ENCODE data around the gene VWA3A.
"Not testable (repeated sequence)": the region's sequence is repeated elsewhere in the genome, so short reads cannot be mapped to it uniquely, and the experiment has no call there.

Gene VWA3A

DNA sequence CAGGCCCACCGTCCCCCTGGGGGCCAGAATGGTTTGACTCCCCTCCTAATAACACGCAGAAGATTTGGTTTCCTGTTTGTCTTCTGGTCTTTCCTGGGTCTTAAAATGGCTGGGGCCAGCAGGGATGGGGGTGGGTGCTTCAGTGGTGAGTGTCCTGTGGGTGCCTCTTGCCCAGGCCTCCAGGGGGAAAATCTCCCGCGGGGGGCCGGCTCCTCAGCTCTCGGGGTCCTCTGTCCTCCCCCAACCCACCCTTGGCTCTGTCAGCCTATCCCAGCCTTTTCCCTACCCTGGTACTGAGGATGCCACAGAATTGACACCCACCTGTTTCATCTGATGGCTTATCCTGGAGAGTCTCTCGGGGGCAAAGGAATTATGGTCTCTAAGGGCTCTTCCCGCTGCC, 46.1 kb downstream of the VWA3A start:
- H3K9ac ChIP-seq (ENCODE audit: low read length), result no peak overlapping the region
- no peaks in the 10 kb centered on the region for H3K9me3 ChIP-seq (ENCODE audit: control insufficient read depth, insufficient read depth, low read depth, low read length)
- H3K4me3 ChIP-seq (ENCODE audit: low read depth, low read length), result no peak overlapping the region
- H3K27me3 ChIP-seq (ENCODE audit: control insufficient read depth, insufficient read depth, low read length), result peaks cover 3% of the 10 kb centered on the region; the same call in 1 of the 2 replicates
- H3K36me3 ChIP-seq (ENCODE audit: control insufficient read depth, insufficient read depth, low read length), result no peaks in the 10 kb centered on the region
- 0 out of 2 replicates have a peak, but pooled peaks cover 3% of the 10 kb centered on the region for H3K4me1 ChIP-seq (ENCODE audit: control insufficient read depth, insufficient read depth, low read length)
- no peak overlapping the region for H3K27ac ChIP-seq (ENCODE audit: low read depth, low read length)

DNA sequence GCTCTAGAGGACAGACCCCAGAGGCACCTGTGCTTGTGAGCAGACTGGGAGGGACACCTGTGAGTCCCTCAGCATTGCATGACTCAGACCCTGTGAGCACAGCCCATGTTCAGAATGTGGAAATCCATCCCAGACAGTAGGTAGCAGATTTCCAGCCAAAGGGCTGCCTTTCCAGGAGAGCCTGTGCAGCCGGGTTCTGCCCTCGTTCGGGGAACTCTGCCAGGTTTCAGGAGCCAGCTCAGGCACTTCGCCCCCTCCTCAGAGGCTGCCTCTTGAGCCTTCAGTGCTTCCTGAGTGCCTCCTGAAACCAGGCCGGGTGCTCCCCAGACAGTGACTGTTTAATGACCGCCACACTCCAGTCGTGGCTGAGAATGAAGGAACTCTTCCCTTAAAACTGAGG, 46.7 kb downstream of the VWA3A start:
- Histone ChIP-seq H3K4me1 (ENCODE audit: control insufficient read depth, insufficient read depth, low read length) (0 out of 2 replicates have a peak, but pooled peaks cover 3% of the 10 kb centered on the region), H3K4me3 (ENCODE audit: low read depth, low read length) (no peak overlapping the region), H3K36me3 (ENCODE audit: control insufficient read depth, insufficient read depth, low read length) (no peaks in the 10 kb centered on the region), H3K9me3 (ENCODE audit: control insufficient read depth, insufficient read depth, low read depth, low read length) (no peaks in the 10 kb centered on the region), H3K9ac (ENCODE audit: low read length) (no peak overlapping the region), H3K27me3 (ENCODE audit: control insufficient read depth, insufficient read depth, low read length) (peaks cover 3% of the 10 kb centered on the region; the same call in 1 of the 2 replicates), H3K27ac (ENCODE audit: low read depth, low read length) (no peak overlapping the region)

DNA sequence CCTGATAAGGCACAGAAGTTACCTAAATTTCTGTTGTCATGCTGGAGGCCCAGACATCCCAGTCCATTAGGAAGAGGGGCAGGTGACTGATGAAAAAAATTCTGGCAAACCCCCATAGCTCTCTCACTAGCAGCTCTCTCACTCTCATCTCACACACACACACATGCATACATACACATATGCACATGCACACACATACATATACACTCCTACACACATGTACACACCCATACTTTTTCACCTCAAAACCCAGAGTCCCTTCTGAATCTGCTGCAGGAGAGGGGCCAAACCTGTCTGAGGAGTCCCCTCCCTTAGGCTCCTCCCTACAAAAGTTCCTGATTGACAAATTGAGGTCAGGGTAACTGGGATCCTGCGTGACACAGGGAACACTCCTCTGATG, 47.4 kb downstream of the VWA3A start:
- Histone ChIP-seq H3K9me3 (ENCODE audit: control insufficient read depth, insufficient read depth, low read depth, low read length) (no peaks in the 10 kb centered on the region), H3K27me3 (ENCODE audit: control insufficient read depth, insufficient read depth, low read length) (peaks cover 3% of the 10 kb centered on the region; the same call in 1 of the 2 replicates), H3K4me1 (ENCODE audit: control insufficient read depth, insufficient read depth, low read length) (0 out of 2 replicates have a peak, but pooled peaks cover 3% of the 10 kb centered on the region)

DNA sequence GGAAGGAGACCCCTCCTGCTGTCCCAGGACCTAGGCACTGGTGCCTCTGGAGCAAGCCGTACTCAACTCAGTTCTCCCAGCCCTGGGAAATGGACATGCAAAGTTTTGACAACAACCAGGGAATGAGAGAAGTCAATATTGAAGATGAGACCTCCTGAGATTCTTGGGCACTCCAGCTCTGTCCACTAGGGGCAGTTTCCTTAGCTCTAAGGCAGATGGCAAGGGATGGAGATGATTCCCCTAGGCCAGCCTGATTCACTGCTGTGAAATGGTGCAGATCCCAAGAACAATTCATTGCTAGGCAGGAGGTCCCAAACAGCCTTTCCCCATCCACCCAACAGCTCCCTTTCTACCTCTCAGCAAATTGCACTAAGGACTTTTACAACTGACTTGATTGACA, 49.4 kb downstream of the VWA3A start:
- H3K9me3 ChIP-seq (ENCODE audit: control insufficient read depth, insufficient read depth, low read depth, low read length), result no peaks in the 10 kb centered on the region
- no peak overlapping the region for H3K9ac ChIP-seq (ENCODE audit: low read length)
- no peaks in the 10 kb centered on the region for H3K27me3 ChIP-seq (ENCODE audit: control insufficient read depth, insufficient read depth, low read length)
- no peak overlapping the region for H3K4me3 ChIP-seq (ENCODE audit: low read depth, low read length)
- no peaks in the 10 kb centered on the region for H3K36me3 ChIP-seq (ENCODE audit: control insufficient read depth, insufficient read depth, low read length)
- H3K4me1 ChIP-seq (ENCODE audit: control insufficient read depth, insufficient read depth, low read length), result 0 out of 2 replicates have a peak, but pooled peaks cover 3% of the 10 kb centered on the region
- no peak overlapping the region for H3K27ac ChIP-seq (ENCODE audit: low read depth, low read length)

More for the DNA sequence above, 47.4 kb downstream of the VWA3A start:
- no peak overlapping the region for H3K27ac ChIP-seq (ENCODE audit: low read depth, low read length)
- no peak overlapping the region for H3K4me3 ChIP-seq (ENCODE audit: low read depth, low read length)
- no peaks in the 10 kb centered on the region for H3K36me3 ChIP-seq (ENCODE audit: control insufficient read depth, insufficient read depth, low read length)
- H3K9ac ChIP-seq (ENCODE audit: low read length), result no peak overlapping the region

DNA sequence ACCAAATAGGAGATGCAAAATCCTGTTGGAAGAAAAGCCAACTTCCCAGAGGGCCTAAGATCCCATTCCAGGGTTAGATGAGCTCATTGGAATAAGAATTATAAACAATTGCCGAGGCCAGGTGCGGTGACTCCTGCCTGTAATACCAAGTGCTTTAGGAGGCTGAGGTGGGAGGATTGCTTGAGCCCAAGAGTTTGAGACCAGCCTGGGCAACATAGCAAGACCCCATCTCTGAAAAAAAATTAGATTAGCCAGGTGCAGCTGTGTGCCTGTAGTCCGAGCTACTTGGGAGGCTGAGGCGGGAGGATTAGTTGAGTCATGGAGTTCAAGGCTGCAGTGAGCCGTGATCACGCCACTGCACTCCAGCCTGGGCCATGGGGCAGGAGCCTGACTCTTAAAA, 52.2 kb downstream of the VWA3A start:
- H3K4me3 ChIP-seq (ENCODE audit: low read depth, low read length), result no peak overlapping the region

DNA sequence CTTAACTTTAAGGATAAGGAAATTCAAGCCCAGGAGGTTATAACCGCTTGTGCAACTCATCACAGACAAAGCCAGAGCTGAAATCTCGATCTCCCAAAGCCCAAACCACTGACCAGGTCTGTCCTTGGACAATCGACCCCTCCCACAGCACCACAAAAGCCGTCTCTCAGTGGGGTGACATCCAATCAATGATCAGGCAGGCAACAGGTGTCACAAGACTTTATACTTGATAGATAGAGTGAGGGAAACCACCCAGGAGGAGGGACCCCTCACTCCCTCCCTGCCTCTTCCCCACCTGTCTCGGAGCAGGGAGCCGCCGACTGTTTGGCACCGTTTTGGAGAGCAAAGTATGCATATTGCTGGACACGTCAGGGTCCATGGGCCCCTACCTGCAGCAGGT, 55.5 kb downstream of the VWA3A start:
- H3K27me3 ChIP-seq (ENCODE audit: control insufficient read depth, insufficient read depth, low read length), result no peaks in the 10 kb centered on the region
- H3K4me1 ChIP-seq (ENCODE audit: control insufficient read depth, insufficient read depth, low read length), result no peaks in the 10 kb centered on the region
- no peaks in the 10 kb centered on the region for H3K36me3 ChIP-seq (ENCODE audit: control insufficient read depth, insufficient read depth, low read length)
- no peak overlapping the region for H3K9ac ChIP-seq (ENCODE audit: low read length)
- H3K4me3 ChIP-seq (ENCODE audit: low read depth, low read length), result no peak overlapping the region
- no peak overlapping the region for H3K27ac ChIP-seq (ENCODE audit: low read depth, low read length)
- no peaks in the 10 kb centered on the region for H3K9me3 ChIP-seq (ENCODE audit: control insufficient read depth, insufficient read depth, low read depth, low read length)

More for the DNA sequence above, 52.2 kb downstream of the VWA3A start:
- H3K9me3 ChIP-seq (ENCODE audit: control insufficient read depth, insufficient read depth, low read depth, low read length), result no peaks in the 10 kb centered on the region
- no peaks in the 10 kb centered on the region for H3K27me3 ChIP-seq (ENCODE audit: control insufficient read depth, insufficient read depth, low read length)
- H3K36me3 ChIP-seq (ENCODE audit: control insufficient read depth, insufficient read depth, low read length), result no peaks in the 10 kb centered on the region
- no peak overlapping the region for H3K9ac ChIP-seq (ENCODE audit: low read length)
- no peaks in the 10 kb centered on the region for H3K4me1 ChIP-seq (ENCODE audit: control insufficient read depth, insufficient read depth, low read length)
- H3K27ac ChIP-seq (ENCODE audit: low read depth, low read length), result no peak overlapping the region

DNA sequence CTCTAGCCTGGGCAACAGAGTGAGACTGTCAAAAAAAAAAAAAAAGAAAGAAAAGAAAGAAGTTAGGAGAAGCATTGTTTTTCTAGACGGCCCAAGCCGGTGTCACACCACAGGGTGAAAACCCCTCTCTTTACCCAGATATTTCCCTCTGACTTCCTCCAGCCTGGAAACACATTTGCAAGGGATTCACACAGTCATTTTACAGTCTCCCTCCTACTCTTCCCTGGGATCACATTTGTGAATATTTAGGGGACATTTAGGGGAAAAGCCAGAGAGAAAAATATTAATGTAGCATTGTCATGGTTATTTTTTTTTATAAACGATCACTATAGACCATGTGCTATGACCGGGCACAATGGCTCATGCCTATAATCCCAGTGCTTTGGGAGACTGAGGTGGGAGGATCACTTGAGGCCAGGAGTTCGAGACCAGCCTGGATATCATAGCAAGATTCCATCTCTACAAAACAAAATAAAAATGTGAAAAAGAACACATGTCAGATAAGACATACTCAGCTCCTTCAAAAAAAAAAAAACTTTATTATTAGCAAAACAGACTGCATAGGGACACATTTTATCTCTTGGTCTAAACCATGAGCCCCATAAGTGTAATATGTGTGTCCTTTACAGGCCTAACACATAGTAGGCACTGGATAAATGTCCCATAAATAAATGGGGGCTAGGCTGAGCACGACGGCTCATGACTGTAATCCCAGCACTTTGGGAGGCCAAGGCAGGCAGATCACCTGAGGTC, 59.1 kb downstream of the VWA3A start:
- no peaks in the 10 kb centered on the region for H3K4me1 ChIP-seq (ENCODE audit: control insufficient read depth, insufficient read depth, low read length)
- H3K4me3 ChIP-seq (ENCODE audit: low read depth, low read length), result no peak overlapping the region
- H3K36me3 ChIP-seq (ENCODE audit: control insufficient read depth, insufficient read depth, low read length), result no peaks in the 10 kb centered on the region
- no peak overlapping the region for H3K9ac ChIP-seq (ENCODE audit: low read length)
- no peaks in the 10 kb centered on the region for H3K27me3 ChIP-seq (ENCODE audit: control insufficient read depth, insufficient read depth, low read length)
- H3K9me3 ChIP-seq (ENCODE audit: control insufficient read depth, insufficient read depth, low read depth, low read length), result no peaks in the 10 kb centered on the region
- H3K27ac ChIP-seq (ENCODE audit: low read depth, low read length), result no peak overlapping the region

DNA sequence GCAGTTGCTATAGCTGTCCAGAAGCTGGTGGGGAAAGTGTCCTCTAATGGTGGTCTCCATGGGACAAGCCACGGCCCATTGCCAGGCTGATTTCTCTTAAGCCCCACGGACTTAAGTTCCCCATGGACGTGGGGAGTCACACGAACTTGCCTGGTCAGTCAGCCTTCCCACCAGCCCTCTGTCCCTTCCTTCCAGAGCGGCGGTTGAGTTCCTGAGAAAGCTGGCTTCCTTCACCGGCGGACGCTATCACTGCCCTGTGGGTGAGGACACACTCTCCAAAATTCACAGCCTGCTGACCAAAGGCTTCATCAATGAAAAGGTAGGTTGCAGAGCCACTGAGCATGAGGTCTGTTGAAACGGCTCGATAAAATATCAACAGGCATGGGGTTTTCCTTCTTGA, 60.0 kb downstream of the VWA3A start:
- no peaks in the 10 kb centered on the region for H3K9me3 ChIP-seq (ENCODE audit: control insufficient read depth, insufficient read depth, low read depth, low read length)
- H3K4me3 ChIP-seq (ENCODE audit: low read depth, low read length), result no peak overlapping the region
- H3K27me3 ChIP-seq (ENCODE audit: control insufficient read depth, insufficient read depth, low read length), result no peaks in the 10 kb centered on the region
- no peak overlapping the region for H3K9ac ChIP-seq (ENCODE audit: low read length)
- no peaks in the 10 kb centered on the region for H3K4me1 ChIP-seq (ENCODE audit: control insufficient read depth, insufficient read depth, low read length)
- no peaks in the 10 kb centered on the region for H3K36me3 ChIP-seq (ENCODE audit: control insufficient read depth, insufficient read depth, low read length)
- no peak overlapping the region for H3K27ac ChIP-seq (ENCODE audit: low read depth, low read length)

DNA sequence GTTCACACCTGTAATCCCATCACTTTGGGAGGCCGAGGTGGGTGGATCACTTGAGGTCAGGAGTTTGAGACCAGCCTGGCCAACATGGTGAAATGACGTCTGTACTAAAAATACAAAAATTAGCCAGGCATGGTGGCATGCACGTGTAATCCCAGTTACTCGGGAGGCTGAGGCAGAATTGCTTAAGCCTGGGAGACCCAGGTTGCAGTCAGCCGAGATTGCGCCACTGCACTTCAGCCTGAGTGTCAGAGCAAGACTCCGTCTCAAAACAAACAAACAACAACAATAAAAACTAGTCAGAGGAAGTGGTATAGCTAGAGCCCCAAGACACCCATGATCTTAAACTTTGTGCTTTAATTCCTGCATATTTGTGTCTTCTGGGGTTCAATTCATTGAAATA, 60.7 kb downstream of the VWA3A start:
- not testable (repeated sequence) for H3K4me3 ChIP-seq (ENCODE audit: low read depth, low read length); H3K4me1 ChIP-seq (ENCODE audit: control insufficient read depth, insufficient read depth, low read length); H3K9ac ChIP-seq (ENCODE audit: low read length); H3K27me3 ChIP-seq (ENCODE audit: control insufficient read depth, insufficient read depth, low read length); H3K36me3 ChIP-seq (ENCODE audit: control insufficient read depth, insufficient read depth, low read length); H3K9me3 ChIP-seq (ENCODE audit: control insufficient read depth, insufficient read depth, low read depth, low read length); H3K27ac ChIP-seq (ENCODE audit: low read depth, low read length)

DNA sequence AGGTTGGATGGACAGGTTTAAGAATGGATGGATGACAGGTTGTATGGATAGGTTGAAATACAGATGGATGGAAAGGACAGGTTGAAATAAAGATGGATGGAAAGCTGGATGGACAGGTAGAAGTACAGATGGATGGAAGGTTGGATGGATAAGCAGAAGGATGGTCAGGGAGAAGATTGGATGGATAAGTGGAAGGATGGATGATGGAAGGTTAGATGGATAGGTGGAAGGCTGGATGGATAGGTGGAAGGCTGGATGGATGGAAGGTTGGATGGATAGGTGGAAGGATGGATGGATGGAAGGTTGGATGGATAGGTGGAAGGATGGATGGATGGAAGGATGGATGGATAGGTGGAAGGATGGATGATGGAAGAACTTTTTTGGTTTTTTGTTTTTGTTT, 69.1 kb downstream of the VWA3A start:
- H3K9me3 ChIP-seq (ENCODE audit: control insufficient read depth, insufficient read depth, low read depth, low read length), result peaks cover under 1% of the 10 kb centered on the region; the same call in 1 of the 2 replicates
- no peak overlapping the region for H3K4me3 ChIP-seq (ENCODE audit: low read depth, low read length)
- peaks cover 58% of the 10 kb centered on the region for H3K27me3 ChIP-seq (ENCODE audit: control insufficient read depth, insufficient read depth, low read length)
- H3K36me3 ChIP-seq (ENCODE audit: control insufficient read depth, insufficient read depth, low read length), result no peaks in the 10 kb centered on the region
- H3K4me1 ChIP-seq (ENCODE audit: control insufficient read depth, insufficient read depth, low read length), result no peaks in the 10 kb centered on the region
- H3K27ac ChIP-seq (ENCODE audit: low read depth, low read length), result no peak overlapping the region
- H3K9ac ChIP-seq (ENCODE audit: low read length), result no peak overlapping the region

DNA sequence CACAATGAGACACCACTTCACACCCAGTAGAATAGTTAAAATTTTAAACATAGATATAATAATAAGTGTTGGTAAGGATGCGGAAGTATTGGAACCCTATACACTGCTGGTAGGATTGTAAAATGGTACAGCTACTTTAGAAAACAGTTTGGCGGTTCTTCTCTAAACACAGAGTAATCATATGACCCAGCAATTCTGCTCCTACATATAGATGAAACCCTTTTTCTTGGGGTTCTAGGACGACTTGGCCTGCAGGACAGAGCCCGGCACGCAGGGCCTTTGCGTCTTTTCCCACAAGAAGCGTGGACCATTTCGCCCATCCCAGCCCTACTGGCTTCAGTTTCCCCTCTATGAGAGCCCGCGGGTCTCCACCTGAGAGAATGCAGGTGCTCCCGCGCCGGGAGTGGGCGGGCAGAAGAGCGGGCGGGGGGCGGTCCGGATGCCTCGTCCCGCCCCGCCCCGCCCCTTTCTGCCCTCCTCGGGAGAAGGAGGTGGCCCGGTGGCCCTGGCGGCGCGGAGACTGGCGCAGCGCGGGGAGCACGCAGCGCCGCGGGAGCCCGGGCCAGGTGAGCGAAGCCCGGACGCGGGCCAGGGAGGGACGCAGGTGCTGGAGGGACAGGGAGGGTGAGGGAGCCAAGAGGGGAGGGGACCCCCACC, 69.8 kb downstream of the VWA3A start, which contains the start of gene SDR42E2:
TSS of gene SDR42E2 (plus strand) at position 508 of the 657 bp plus-strand sequence. CDS start 3,077 bp downstream, outside the sequence.
- Histone ChIP-seq H3K9me3 (ENCODE audit: control insufficient read depth, insufficient read depth, low read depth, low read length) (peaks cover 6% of the 10 kb centered on the region; the same call in 1 of the 2 replicates), H3K36me3 (ENCODE audit: control insufficient read depth, insufficient read depth, low read length) (no peaks in the 10 kb centered on the region), H3K27ac (ENCODE audit: low read depth, low read length) (no peak within 1 kb of the TSS), H3K9ac (ENCODE audit: low read length) (no peak within 1 kb of the TSS), H3K4me3 (ENCODE audit: low read depth, low read length) (peak within 1 kb of the TSS; percentile 70), H3K4me1 (ENCODE audit: control insufficient read depth, insufficient read depth, low read length) (no peaks in the 10 kb centered on the region), H3K27me3 (ENCODE audit: control insufficient read depth, insufficient read depth, low read length) (peaks cover 58% of the 10 kb centered on the region)

Data from HUES6 (cell line).